Measurements from ENCODE around the gene PPP1R12C.
"Not testable (repeated sequence)": the region's sequence is repeated elsewhere in the genome, so short reads cannot be mapped to it uniquely, and the experiment has no call there.

Gene PPP1R12C

DNA sequence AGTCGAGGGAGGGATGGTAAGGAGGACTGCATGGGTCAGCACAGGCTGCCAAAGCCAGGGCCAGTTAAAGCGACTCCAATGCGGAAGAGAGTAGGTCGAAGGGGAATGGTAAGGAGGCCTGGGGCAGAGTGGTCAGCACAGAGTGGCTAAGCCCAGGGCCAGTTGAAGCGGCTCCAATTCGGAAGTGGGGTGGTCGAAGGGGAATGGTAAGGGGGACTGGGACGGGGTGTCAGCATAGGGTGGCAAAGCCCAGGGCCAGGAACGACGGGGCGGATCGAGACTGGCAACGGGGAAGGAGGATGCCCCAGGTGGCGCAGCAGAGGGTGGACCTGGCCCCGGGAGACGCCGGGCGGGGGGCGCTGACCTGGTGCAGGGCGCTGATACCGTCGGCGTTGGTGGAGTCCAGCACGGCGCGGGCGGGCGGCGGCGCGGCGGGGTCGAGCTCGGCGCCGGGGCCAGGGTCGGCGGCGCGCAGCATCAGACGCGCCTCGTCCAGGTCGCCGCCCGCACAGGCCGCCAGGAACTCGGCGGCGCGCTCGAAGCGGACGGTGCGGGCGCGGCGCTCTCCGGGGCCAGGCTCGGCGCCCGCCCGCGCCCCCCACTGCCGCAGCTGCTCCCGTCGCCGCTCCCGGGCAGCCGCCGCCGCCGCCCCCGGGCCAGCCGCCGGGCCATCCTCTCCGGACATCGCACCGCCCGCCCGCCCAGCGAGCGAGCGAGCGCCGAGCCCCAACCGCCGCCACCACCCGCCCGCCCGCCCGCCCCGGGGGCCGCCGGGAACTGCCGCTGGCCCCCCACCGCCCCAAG is at the start of gene PPP1R12C:
PPP1R12C (minus strand) TSS at position 779 of the 804 bp plus-strand sequence; CDS start at position 685, 94 bp downstream.
- DNase-seq = peak; percentile 24

DNA sequence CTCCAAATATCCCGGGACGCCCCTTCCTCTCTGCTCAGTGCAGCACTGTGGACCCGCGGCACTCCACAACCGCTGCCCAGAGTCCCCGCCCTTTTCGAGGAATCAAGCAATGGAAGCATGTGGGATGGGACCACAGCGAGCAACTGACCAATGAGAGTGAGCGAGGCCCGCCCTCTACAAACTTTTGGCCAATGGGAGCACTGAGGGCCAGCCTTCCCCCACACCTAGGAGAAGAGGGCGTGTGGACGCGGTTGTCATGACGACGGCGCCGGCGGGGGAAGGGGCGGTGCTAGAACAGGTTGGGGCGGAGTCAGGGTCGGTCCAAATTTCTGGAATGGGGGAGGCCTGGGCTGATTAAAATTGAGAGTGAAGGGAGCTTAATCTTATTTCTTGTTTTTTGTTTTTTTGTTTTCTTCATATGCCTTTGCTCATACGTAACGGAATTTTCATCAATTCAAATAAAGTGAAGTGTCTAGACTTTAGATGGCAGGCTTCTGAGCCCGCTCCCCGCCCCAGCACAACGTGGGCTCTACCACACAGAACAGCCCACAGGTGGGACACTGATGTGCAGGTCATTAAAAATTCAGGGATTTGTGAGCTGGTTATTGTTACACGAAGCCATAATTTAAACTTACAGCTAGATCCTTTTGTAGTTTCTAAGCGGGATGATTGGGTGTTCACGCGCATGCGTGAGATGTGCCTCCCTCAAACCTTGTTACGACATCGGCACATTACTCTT is 49.3 kb upstream of the PPP1R12C start, which contains the start of gene DNAAF3:
DNAAF3 (minus strand) TSS at position 84 of the 739 bp plus-strand sequence. CDS start 200 bp downstream, outside the sequence.
- peak; percentile 89 for DNase-seq

DNA sequence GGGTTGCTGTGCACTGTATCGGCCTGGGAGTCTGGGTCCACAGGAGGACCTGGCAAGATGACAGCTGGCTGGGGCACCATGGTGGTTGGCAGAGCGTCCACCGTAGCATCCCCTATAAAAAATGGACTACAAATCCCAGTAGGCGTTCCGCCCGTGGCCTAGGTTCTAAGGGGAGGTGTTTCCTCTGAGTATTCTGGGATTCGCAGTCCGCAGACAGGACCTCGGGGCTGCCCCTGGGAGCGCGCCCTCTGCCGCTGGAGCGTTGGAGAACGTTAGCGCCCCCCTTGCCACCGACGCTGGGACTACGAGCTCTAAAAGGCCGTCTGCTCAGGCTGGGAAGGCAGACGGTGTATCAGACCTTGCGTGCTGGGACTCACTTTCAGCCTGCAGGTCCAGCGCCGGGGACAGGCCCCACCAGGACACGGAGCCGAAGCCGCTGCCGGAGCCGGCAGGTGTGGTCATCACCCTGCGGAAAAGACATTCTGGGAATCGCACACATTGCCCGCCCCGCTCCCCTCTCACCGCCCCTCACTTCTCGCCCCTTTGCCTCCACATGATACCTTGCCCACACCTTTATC is 48.6 kb upstream of the PPP1R12C start:
- peak; percentile 72 for DNase-seq

DNA sequence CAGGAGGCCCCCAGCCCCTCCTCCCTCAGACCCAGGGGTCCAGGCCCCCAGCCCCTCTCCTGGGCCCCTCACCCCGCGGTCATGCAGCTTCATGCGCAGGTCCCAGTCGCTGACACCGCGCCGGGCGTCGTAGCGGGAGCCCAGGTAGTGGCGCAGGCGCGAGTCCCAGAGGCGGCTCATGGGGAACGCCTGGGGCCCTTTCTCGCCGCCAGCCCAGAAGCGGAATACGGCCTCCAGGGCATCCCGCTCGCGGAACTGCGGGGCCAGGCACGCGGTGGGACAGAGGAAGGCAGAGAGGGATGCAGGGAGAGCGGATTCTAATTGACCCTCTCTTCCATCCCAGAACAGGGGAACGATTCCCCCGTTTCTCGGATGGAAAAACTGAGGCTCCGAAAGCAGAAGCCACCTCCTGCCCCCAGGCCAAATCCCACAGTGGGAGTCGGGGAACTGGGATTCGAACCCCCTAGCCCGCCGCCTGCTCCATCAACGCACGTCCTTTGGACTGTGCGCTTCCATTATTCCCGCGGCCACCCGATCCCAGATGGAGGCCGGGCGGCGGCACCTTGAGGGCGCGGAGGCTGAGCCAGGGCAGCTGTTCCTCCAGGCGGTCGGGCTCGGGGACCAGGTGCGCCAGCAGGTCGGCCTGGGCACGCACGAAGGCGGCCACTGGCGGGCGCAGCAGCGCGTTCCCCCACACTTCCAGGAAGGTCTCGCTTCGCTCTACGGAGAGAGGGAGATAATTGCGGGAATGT is 44.3 kb upstream of the PPP1R12C start:
- no peak for DNase-seq

DNA sequence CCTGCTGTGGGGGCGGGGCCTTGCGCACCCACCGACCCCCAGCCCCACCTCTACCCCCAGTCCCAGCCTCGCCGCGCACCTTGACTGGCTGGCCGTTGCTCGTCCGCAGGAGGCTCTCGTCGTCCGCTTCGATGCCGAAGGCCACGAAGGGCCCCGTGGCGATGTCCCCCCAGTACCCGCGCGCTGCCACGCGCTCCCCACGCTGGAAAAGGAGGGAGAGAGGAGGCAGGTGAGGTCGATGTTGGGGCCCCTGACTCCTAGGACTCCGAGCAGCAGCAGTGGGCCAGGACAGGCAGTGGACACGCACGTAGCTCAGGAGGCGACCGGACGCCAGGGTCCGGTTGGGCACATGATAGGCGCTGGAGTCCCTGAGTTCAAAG is 43.5 kb upstream of the PPP1R12C start:
- no peak for DNase-seq

DNA sequence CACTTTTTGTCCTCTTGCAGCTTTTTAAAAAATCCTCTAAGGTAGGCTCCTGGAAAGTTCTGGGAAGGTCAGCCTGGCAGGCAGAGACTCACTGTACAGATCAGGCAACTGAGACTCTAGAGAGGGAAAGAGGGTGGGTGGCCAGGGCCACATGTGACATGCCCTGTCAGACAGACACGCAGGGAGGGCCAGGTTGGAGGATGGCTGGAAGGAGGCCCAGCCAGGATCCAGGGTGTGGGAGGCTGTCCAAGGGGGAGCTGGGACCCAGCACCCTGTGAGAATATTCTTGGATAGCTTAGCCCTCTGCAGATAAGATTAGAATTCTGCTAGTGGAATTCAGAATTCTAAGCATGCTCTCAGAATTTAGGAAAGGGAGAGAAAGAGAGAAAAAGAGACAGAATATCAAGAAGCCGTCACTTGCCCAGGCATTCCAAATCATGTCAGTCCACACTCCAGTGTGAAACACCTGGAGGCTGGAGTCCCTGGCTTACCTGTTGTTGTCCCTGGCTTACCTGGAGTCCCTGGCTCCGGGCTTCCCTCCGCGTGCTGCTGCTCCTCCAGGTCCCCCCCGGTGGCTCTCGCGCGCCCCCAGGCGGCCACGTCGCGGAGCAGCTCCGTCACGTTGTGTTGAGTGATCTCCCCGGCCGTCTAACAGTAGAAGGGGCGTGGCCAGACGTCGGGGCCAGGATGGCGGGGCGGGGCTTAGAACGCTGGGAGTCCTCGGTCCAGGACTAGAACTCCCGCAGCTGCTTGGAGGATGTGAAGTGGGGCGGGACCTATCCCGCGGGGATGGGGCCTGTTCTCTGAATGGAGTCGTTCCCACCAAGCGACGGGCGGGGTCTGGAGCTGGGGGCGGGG is 42.9 kb upstream of the PPP1R12C start:
- peak; percentile 94 for DNase-seq

DNA sequence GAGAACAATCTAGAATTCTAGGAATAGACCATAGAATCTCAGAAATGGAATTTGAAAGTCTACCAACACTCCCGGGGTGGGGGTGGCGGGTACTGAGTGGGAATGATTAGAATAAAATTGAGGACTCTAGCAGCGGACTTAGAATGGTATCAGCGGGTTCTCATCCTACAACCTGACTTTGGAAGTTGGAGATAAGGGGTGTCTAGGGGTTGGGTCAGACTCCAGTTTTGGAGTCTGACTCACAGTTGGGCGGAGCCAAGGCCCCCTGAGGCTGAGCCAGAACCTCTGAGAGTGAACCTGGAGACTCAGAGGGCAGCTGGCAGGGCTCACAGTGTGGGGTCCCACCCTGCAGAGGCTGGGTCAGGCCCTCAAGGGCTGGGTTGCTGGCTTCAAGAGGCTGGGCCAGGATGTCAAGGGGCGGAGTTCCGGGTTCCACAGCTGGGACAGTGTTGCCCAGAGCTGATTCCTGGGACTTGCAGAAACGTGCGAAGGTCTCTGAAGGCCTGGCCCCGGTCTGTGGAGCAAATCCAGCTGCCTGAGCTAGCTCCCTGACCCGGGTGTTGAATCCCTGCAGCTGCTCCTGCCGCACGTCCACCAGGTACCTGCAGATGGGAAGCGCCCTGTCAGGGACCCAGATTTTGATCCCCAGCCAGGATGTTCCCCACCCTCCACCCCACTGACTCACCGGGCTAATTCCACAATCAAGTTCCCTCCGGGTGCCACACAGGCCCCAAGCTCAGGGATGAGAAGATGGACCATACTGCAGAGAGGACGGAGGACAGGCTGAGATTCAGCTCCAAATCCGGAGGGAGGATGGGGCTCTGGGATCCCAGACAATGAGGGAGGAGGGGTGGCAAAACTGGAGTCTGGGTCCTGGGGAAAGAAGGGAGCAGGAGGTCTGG is 41.7 kb upstream of the PPP1R12C start:
- no peak for DNase-seq

DNA sequence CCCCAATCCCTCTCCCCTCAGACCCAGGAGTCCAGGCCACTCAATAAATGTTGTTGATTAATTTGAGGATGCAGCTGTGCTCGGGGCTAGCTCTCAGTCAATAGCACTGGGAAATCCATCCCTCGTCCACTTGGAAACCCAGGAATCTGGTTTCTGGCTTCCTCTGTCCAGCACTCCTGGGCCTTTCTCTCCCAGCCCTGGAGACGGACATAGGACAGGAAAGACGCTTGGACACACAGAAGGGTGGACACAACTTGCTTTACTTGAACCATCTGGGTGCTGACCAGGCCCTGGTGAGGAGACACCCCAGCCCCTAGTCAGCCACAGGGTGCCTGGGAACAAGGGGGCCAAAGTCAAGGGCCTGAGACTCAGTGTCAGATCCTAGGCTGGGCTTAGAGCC is 41.0 kb upstream of the PPP1R12C start:
- DNase-seq = no peak

DNA sequence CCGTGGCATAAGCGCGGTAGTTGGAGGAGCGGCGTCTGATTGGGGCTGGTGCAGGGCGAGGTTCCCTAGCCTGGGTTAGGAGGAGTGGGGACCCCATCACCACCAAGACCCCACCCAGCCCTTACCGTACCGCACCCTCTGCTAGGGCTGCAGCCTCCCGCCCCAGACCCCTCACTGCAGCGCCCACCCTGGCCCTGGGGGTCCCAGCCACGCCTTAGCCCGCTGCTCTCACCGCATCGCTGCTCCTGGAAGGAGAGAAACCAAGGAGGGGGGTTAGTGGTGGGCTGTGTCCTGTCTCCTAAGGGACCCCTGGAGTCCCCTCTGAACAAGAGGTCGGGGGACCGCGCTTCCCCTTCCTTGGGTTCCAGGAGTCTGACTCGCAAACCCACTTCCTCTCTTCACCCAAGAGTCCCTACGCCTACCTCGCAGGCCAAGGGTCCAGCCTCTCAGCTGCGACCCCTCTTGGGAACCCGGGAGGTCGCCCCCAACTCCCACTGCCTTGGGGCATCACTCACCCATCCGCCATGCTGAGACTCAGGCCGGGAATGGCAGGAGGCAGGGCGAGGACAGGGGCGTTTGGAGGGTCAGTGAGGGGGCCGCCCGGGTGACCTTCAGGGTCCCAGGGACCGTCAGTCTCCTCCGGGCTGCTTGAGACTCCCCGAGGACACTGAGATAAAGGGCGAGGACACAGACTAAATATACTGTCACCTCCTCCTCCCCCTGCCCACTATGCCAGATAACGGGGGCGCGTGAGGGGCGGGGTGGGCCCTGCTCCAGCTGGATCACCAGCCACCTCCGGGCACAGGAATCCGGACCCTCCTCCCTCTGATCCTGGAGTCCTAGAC is 39.8 kb upstream of the PPP1R12C start, which contains the start of gene TNNI3:
TNNI3 (minus strand) TSS at position 669 of the 845 bp plus-strand sequence; CDS start at position 526, 143 bp downstream.
- no peak for DNase-seq

DNA sequence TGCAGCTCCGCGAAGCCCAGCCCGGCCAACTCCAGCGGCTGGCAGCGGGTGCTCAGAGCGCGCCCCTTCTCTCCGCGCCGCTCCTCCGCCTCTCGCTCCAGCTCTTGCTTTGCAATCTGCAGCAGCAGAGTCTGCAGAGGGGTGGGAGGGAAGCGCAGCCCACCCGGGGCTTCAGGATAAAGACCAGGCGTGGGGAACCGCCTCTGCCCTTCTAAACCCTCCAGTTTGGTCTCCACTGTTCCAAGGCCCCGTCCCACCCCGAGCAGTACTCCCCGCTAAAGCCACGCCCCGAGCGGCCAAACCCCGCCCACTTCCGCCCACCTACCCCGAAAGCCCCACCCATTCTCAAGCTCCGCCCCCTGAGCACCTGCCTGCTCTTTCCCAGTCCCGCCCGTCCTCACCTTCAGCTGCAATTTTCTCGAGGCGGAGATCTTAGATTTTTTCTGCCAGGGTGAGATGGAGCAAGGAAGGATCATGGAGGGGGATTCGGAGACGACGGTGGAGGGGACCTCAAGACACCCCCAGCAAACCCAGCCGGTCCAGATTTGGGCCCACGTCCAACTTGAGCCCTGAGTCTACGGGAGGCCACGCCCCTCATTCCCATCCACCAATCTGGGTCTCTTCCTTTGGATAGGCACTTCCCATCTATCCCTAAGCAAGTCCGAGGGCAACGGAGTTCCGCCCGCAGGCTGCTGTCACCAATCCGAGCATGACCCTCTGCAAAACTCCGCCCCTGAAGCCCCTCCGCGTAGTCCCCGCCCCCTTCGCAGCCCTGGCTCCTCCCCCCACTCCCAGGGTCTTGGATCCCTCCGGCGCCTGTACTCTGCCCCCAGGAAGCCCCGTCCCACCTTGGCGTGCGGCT is 39.0 kb upstream of the PPP1R12C start:
- DNase-seq = peak; percentile 49

DNA sequence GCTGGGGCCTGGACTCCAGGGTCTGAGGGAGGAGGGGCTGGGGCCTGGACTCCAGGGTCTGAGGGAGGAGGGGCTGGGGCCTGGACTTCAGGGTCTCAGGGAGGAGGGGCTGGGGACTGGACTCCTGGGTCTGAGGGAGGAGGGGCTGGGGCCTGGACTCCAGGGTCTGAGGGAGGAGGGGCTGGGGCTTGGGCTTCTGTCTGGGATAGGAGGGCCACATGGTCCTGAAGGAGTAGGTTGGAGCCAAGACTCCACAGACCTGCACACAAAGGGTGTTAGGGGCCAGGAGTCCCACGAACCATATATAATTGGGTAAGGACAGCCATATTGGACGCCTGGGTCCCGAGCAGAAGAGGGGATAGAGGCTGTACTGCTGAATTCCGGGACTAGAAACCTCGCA is 38.3 kb upstream of the PPP1R12C start:
- not testable (repeated sequence) for DNase-seq

DNA sequence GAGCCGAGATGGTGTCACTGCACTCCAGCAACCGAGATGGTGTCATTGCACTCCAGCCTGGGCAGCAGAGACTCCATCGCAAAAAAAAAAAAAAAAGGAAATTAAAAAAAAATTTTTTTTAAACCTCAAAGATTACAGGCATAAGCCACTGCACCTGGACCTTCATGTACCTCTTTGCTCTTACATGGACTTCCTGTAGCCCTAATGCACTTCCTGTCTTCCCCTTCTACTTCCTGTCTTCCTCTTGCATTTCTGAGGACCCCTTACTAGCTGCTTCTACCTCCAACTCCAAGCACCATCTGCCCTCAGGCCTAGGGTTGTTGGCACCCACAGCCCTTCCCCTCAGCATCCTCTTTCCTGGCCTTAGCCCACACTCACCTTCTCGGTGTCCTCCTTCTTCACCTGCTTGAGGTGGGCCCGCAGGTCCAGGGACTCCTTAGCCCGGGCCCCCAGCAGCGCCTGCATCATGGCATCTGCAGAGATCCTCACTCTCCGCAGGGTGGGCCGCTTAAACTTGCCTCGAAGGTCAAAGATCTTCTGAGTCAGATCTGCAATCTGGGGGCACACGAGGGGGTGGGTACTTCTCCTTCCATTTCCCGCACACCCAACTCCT is 36.3 kb upstream of the PPP1R12C start:
- DNase-seq = no peak

DNA sequence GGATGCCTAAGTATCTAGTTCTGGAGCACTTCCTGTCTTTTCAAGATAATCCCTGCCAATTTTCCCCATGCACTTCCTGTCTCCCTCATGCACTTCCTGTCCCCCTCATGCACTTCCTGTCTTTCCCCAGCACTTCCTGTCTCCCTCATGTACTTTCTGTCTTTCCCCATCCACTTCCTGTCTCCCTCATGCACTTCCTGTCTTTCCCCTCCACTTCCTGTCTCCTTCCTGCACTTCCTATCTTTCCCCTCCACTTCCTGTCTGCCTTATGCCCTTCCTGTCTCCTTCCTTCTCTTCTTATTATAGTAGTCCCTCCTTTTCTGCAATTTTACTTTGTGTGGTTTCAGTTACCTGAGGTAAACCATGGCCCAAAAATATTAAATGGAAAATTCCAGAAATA is 34.6 kb upstream of the PPP1R12C start:
- DNase-seq = no peak

DNA sequence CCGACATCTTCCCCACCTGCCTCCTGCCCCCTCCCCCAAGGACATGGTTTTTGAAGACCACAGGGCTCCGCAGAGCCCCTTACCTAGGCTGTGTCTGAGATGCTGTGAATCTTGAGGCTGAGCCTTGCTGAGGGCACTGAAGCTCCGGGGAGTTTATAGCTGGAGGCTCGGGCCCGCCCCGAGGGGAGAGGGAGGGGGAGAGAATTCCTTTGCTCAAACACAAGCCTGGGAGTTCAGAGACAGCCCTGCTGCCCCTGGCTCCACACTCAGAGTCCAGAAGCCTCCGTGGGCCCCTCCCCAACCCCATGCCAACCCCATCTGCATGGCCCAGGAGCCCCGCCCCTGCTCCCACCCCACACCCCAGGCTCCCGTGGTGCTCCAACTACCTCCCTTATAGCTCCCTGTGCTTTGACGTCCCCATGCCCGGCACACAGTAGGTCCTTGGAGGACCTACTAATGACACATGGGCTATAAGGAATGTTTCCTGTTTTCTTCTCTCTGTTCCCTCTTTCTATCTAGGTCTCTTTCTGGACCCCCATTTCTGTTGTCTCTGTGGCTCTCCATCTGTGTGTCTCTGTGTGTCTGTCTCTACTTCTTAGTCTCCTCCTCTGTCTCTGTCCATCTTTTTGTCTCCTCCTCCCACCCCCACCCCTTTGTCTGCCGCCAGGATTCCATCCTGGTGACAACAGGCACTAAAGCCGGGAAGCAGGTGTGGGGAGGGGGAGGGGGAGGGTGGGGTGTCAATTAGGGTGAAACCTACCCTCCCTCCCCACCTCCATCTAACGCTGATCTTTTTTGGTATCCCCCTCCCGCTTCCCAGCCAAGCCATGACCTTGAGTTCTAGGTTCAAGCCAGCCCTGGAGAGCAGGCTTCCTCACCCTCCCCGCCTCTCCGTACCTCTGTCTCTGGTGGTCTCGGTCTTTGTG is 31.9 kb upstream of the PPP1R12C start, which contains the start of gene TNNT1:
TNNT1 (minus strand) TSS at position 129 of the 926 bp plus-strand sequence. CDS start 2,049 bp downstream, outside the sequence.
- DNase-seq = no peak

DNA sequence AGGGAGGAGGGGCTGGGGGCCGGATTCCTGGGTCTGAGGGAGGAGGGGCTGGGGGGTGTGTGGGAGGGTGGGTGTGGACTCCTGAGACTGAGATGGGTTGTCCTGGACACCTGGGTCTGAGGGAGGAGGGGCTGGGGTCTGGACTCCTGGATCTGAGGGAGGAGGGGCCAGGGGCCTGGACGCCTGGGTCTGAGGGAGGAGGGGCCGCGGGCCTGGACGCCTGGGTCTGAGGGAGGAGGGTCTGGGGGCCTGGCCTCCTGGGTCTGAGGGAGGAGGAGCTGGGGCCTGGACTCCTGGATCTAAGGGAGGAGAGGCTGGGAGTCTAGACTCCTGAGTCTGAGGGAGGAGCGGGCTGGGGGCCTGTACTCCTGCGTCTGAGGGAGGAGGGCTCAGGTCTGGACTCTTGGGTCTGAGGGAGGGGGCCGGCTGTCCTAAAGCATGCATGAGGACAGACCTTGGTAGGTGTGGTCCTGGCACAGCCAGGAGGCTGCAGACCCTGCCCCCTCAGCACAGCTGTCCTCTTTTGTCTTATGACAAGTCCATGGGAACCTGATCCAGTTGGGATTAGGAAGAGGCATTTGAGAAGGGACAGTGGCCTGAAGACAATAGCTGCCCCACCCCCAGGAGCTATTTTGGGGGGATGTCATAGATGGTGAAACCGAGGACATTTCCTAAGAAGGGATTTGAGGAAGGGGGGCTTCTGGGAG is 30.3 kb upstream of the PPP1R12C start:
- DNase-seq = no peak

DNA sequence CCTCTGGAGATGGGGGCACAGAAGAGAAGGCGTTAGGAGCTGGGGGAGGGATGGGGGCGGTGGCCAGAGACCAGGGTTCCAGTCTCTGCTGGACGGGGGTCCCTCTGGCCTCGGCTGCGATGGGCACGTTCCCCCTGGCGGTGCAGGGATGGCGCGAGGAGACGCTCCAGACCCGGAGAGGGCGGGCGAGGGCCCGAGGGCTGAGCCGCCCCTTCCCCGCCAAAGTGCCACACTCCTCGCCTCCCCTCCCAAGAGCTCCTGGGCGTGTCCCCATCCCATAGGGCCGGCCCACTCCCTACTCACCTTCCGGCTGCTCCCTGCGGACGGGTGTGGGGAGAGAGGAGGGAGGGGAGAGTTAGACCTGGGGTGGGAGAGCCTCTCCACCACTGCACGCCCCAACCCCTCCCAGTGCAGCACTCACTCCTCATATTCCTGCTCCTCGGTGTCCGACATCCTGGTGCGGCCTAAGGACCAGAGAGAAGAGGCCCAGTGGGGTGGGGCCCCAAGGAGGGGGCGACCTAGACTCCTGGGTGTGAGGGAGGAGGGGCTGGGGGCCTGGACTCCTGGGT is 29.4 kb upstream of the PPP1R12C start:
- DNase-seq = no peak
